Endothelial cell (in vitro differentiated cells): ENCODE measurements around the gene STX17. TPM values are rescaled to one million over a fixed set of nuclear protein-coding genes. Genes with fewer than 3 reads are reported as not detected.

Source experiments
- DNase-seq: peaks from one replicate; pipeline ENCODE4 v3.0.0; 2021; ENCODE audit warnings: low spot score
- H3K27ac Mint-ChIP-seq: one replicate; pipeline ENCODE4 v1.8.0; 2021; ENCODE audit warnings: mixed read lengths, inconsistent platforms; ENCODE audit not compliant: unreplicated experiment
- H3K27me3 Mint-ChIP-seq: one replicate; pipeline ENCODE4 v1.8.0; 2021; ENCODE audit warnings: mild to moderate bottlenecking, moderate library complexity, mixed read lengths, inconsistent platforms; ENCODE audit not compliant: unreplicated experiment
- H3K36me3 Mint-ChIP-seq: one replicate; pipeline ENCODE4 v1.8.0; 2021; ENCODE audit warnings: mild to moderate bottlenecking, low read depth, mixed read lengths, inconsistent platforms; ENCODE audit not compliant: unreplicated experiment
- H3K4me1 Mint-ChIP-seq: one replicate; pipeline ENCODE4 v1.8.0; 2021; ENCODE audit warnings: mild to moderate bottlenecking, mixed read lengths, inconsistent platforms; ENCODE audit not compliant: unreplicated experiment
- H3K4me3 Mint-ChIP-seq: one replicate; pipeline ENCODE4 v1.8.0; 2021; ENCODE audit warnings: mild to moderate bottlenecking, mixed read lengths, inconsistent platforms; ENCODE audit not compliant: unreplicated experiment
- H3K9me3 Mint-ChIP-seq: one replicate; pipeline ENCODE4 v1.8.0; 2021; ENCODE audit warnings: mixed read lengths, inconsistent platforms; ENCODE audit not compliant: unreplicated experiment
- total RNA-seq: library from RNA; stranded (reverse); fragmentation: NEBNext Ultra II Directional; extraction: Animal tissue kit (Norgen Biotek cat#: 25700); gene quantifications from one replicate; pipeline ENCODE4 v1.2.1, GENCODE V29; 2021; ENCODE audit not compliant: unreplicated experiment
- TF ChIP-seq, protein P1 (sequence below): fragments of 200-600 bp; sonication (generic); IDR thresholded peaks from one replicate; pipeline ENCODE4 v1.5.0; 2021; ENCODE audit warnings: antibody characterized with exemption; ENCODE audit not compliant: unreplicated experiment

The STX17 gene
- total RNA-seq, 1 donor from 2014 or later = 28.5 TPM

- Mint-ChIP-seq H3K27ac (no peak overlapping the region), H3K4me3 (no peak overlapping the region), H3K4me1 (peaks cover 5% of the 10 kb centered on the region), H3K9me3 (no peaks in the 10 kb centered on the region), H3K27me3 (no peaks in the 10 kb centered on the region), H3K36me3 (no peaks in the 10 kb centered on the region)
- TF ChIP-seq, protein P1, sequence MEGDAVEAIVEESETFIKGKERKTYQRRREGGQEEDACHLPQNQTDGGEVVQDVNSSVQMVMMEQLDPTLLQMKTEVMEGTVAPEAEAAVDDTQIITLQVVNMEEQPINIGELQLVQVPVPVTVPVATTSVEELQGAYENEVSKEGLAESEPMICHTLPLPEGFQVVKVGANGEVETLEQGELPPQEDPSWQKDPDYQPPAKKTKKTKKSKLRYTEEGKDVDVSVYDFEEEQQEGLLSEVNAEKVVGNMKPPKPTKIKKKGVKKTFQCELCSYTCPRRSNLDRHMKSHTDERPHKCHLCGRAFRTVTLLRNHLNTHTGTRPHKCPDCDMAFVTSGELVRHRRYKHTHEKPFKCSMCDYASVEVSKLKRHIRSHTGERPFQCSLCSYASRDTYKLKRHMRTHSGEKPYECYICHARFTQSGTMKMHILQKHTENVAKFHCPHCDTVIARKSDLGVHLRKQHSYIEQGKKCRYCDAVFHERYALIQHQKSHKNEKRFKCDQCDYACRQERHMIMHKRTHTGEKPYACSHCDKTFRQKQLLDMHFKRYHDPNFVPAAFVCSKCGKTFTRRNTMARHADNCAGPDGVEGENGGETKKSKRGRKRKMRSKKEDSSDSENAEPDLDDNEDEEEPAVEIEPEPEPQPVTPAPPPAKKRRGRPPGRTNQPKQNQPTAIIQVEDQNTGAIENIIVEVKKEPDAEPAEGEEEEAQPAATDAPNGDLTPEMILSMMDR = no peak
- DNase-seq = no peak
These were observed 10.3 kb upstream of the STX17 start for GRCh38 chr9:99896119-99896518.

DNA sequence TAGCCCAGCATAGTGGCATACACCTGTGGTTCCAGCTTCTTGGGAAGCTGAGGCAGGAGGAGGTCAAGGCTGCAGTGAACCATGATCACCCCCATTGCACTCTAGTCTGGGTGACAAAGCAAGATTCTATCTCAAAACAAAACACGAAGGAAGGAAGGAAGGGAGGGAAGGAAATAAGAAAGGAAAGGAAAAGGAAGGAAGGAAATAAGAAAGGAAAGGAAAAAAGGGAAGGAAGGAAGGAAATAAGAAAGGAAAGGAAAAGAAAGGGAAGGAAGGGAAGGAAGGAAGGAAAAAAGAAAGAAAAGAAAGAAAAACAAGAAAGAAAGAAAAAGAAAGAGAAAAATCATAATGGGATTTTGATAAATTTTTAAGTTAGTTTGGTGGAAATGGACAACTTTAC lies 3.1 kb upstream of the STX17 start:
- TF ChIP-seq, protein P1 = no peak
- no peaks in the 10 kb centered on the region for H3K9me3 Mint-ChIP-seq
- no peak overlapping the region for H3K4me3 Mint-ChIP-seq
- H3K27ac Mint-ChIP-seq = no peak overlapping the region
- H3K36me3 Mint-ChIP-seq = peaks cover 3% of the 10 kb centered on the region
- H3K4me1 Mint-ChIP-seq = peaks cover 21% of the 10 kb centered on the region
- peaks cover 11% of the 10 kb centered on the region for H3K27me3 Mint-ChIP-seq
- DNase-seq = no peak

GRCh38 chr9:99905833-99906402 lies 536 bp upstream of the STX17 start:
- Mint-ChIP-seq H3K4me1 (peaks cover 22% of the 10 kb centered on the region), H3K9me3 (no peaks in the 10 kb centered on the region), H3K27ac (peak overlapping the region; percentile 93), H3K4me3 (peak overlapping the region; percentile 96), H3K27me3 (peaks cover 11% of the 10 kb centered on the region), H3K36me3 (peaks cover 3% of the 10 kb centered on the region)
- no peak for DNase-seq
- TF ChIP-seq, protein P1 = no peak

DNA sequence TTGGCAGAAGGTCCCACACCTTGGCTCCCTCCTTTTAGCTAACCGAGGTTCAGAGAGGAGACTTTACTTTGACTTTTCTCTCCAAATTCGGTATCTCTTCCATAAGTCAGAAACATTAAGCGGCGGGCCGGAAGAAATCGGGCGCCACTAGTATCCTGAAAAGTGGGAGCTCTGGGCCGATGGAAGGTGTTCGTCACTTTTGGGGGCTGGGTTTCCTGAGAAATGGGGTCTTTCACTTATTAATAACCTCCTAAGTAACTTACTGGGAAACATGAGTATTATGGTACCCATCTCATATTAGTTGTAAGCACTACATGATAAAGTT lies 716 bp downstream of the STX17 start:
- Mint-ChIP-seq H3K27me3 (peaks cover 9% of the 10 kb centered on the region), H3K4me1 (peaks cover 22% of the 10 kb centered on the region), H3K36me3 (peaks cover 3% of the 10 kb centered on the region), H3K4me3 (peak overlapping the region; percentile 98), H3K27ac (peak overlapping the region; percentile 93), H3K9me3 (no peaks in the 10 kb centered on the region)
- no peak for DNase-seq
- TF ChIP-seq, protein P1 = no peak

GRCh38 chr9:99911600-99911999 lies 5.1 kb downstream of the STX17 start:
- TF ChIP-seq, protein P1 = no peak
- Mint-ChIP-seq H3K9me3 (no peaks in the 10 kb centered on the region), H3K27me3 (peaks cover 3% of the 10 kb centered on the region), H3K36me3 (no peaks in the 10 kb centered on the region), H3K4me1 (peaks cover 14% of the 10 kb centered on the region), H3K27ac (no peak overlapping the region), H3K4me3 (no peak overlapping the region)
- DNase-seq = no peak
